ENCODE data around the gene TACC2. TPM values are rescaled to one million over a fixed set of nuclear protein-coding genes. Genes with fewer than 3 reads are reported as not detected.

The TACC2 gene
- total and polyA plus RNA-seq, 2 experiments from 2014 or later = 30.8 to 35.9 TPM

- Histone ChIP-seq H3K36me3 (ENCODE audit: insufficient read depth) (no peaks in the 10 kb centered on the region), H4K20me1 (replicated peaks; ENCODE audit: insufficient read depth) (no peaks in the 10 kb centered on the region), H3K79me2 (replicated peaks; ENCODE audit: insufficient read depth) (no peaks in the 10 kb centered on the region), H3K4me1 (ENCODE audit: insufficient read depth) (0 out of 2 replicates have a peak, but pooled peaks cover 2% of the 10 kb centered on the region), H3K27me3 (ENCODE audit: insufficient read depth) (no peaks in the 10 kb centered on the region), H3F3A (replicated peaks; ENCODE audit: low read depth) (no peaks in the 10 kb centered on the region), H3K4me3 (no peak overlapping the region), H3K4me2 (no peak overlapping the region), H3K27ac (ENCODE audit: low read depth) (no peak overlapping the region), H3K9me2 (ENCODE audit: insufficient read depth) (0 out of 2 replicates have a peak, but pooled peaks cover 5% of the 10 kb centered on the region), H2AFZ (no peak overlapping the region)
- Mint-ChIP-seq H3K4me3 (no peak overlapping the region), H3K36me3 (ENCODE audit: low read depth) (peaks cover 4% of the 10 kb centered on the region; the same call in 1 of the 3 replicates), H3K9me3 (peaks cover 8% of the 10 kb centered on the region), H3K27me3 (ENCODE audit: insufficient read depth, low read depth, poor library complexity) (peaks cover 3% of the 10 kb centered on the region), H3K4me1 (peaks cover 5% of the 10 kb centered on the region), H3K27ac (no peak overlapping the region)
- ATAC-seq (no peak), DNase-seq (ENCODE audit: low spot score) (no peak)
- no peak for TF ChIP-seq CREB1 (CRISPR knock-in tag; IDR thresholded peaks at IDR 0.05; ENCODE audit: low read depth)
- no peak for TF ChIP-seq NANOG (IDR thresholded peaks at IDR 0.05; ENCODE audit: borderline replicate concordance)
- no peak for TF ChIP-seq REST (IDR thresholded peaks at IDR 0.05; ENCODE audit: unreplicated experiment)
Observed at GRCh38 chr10:122302315-122302714, 313.4 kb downstream of the TACC2 start.

GRCh38 chr10:122303271-122304053 is 314.5 kb downstream of the TACC2 start:
- no peak for ATAC-seq
- no peaks in the 10 kb centered on the region for H4K20me1 ChIP-seq (replicated peaks; ENCODE audit: insufficient read depth)
- DNase-seq (ENCODE audit: low spot score) = no peak
- Mint-ChIP-seq H3K9me3 (peaks cover 8% of the 10 kb centered on the region), H3K27me3 (ENCODE audit: insufficient read depth, low read depth, poor library complexity) (peaks cover 3% of the 10 kb centered on the region), H3K36me3 (ENCODE audit: low read depth) (peaks cover 4% of the 10 kb centered on the region; the same call in 1 of the 3 replicates), H3K27ac (no peak overlapping the region), H3K4me3 (no peak overlapping the region), H3K4me1 (peaks cover 13% of the 10 kb centered on the region)
- TF ChIP-seq NANOG (IDR thresholded peaks at IDR 0.05; ENCODE audit: borderline replicate concordance) (no peak), EZH2 (IDR thresholded peaks at IDR 0.05; ENCODE audit: low read depth, unreplicated experiment) (no peak), REST (IDR thresholded peaks at IDR 0.05; ENCODE audit: unreplicated experiment) (no peak), JUNB (IDR thresholded peaks at IDR 0.05; ENCODE audit: unreplicated experiment) (no peak), STAT1 (IDR thresholded peaks at IDR 0.05; ENCODE audit: unreplicated experiment) (no peak), ZNF331 (CRISPR knock-in tag; IDR thresholded peaks at IDR 0.05; ENCODE audit: low read depth) (no peak), ETS1 (IDR thresholded peaks at IDR 0.05) (no peak), EZH2phosphoT487 (IDR thresholded peaks at IDR 0.05; ENCODE audit: unreplicated experiment) (no peak)
- no peaks in the 10 kb centered on the region for H3K79me2 ChIP-seq (replicated peaks; ENCODE audit: insufficient read depth)
- H3K4me1 ChIP-seq (ENCODE audit: insufficient read depth) = 0 out of 2 replicates have a peak, but pooled peaks cover 2% of the 10 kb centered on the region
- H3K4me2 ChIP-seq = no peak overlapping the region
- no peak overlapping the region for H3K27ac ChIP-seq (ENCODE audit: low read depth)
- no peaks in the 10 kb centered on the region for H3F3A ChIP-seq (replicated peaks; ENCODE audit: low read depth)
- no peaks in the 10 kb centered on the region for H3K27me3 ChIP-seq (ENCODE audit: insufficient read depth)
- 0 out of 2 replicates have a peak, but pooled peaks cover 5% of the 10 kb centered on the region for H3K9me2 ChIP-seq (ENCODE audit: insufficient read depth)
- no peak overlapping the region for H2AFZ ChIP-seq
- H3K4me3 ChIP-seq = no peak overlapping the region
- no peaks in the 10 kb centered on the region for H3K36me3 ChIP-seq (ENCODE audit: insufficient read depth)
